Measurements from ENCODE around the gene LRP1B.

LRP1B gene

GRCh38 chr2:141899740-141900139, 231.1 kb downstream of the LRP1B start (continued):
- TF ChIP-seq, protein P1, sequence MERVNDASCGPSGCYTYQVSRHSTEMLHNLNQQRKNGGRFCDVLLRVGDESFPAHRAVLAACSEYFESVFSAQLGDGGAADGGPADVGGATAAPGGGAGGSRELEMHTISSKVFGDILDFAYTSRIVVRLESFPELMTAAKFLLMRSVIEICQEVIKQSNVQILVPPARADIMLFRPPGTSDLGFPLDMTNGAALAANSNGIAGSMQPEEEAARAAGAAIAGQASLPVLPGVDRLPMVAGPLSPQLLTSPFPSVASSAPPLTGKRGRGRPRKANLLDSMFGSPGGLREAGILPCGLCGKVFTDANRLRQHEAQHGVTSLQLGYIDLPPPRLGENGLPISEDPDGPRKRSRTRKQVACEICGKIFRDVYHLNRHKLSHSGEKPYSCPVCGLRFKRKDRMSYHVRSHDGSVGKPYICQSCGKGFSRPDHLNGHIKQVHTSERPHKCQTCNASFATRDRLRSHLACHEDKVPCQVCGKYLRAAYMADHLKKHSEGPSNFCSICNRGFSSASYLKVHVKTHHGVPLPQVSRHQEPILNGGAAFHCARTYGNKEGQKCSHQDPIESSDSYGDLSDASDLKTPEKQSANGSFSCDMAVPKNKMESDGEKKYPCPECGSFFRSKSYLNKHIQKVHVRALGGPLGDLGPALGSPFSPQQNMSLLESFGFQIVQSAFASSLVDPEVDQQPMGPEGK (CRISPR knock-in tag; IDR thresholded peaks at IDR 0.05; ENCODE audit: borderline replicate concordance), result no peak
- TF ChIP-seq RARB (CRISPR knock-in tag; IDR thresholded peaks at IDR 0.05) (no peak), ZFP3 (CRISPR knock-in tag; IDR thresholded peaks at IDR 0.05) (no peak), OSR1 (CRISPR knock-in tag; IDR thresholded peaks at IDR 0.05) (no peak), TCF4 (CRISPR knock-in tag; IDR thresholded peaks at IDR 0.05; ENCODE audit: borderline replicate concordance) (no peak), ESRRG (CRISPR knock-in tag; IDR thresholded peaks at IDR 0.05) (no peak)
- TF ChIP-seq, protein P2, sequence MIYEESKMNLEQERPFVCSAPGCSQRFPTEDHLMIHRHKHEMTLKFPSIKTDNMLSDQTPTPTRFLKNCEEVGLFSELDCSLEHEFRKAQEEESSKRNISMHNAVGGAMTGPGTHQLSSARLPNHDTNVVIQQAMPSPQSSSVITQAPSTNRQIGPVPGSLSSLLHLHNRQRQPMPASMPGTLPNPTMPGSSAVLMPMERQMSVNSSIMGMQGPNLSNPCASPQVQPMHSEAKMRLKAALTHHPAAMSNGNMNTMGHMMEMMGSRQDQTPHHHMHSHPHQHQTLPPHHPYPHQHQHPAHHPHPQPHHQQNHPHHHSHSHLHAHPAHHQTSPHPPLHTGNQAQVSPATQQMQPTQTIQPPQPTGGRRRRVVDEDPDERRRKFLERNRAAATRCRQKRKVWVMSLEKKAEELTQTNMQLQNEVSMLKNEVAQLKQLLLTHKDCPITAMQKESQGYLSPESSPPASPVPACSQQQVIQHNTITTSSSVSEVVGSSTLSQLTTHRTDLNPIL (CRISPR knock-in tag; IDR thresholded peaks at IDR 0.05; ENCODE audit: low read depth), result no peak

DNA sequence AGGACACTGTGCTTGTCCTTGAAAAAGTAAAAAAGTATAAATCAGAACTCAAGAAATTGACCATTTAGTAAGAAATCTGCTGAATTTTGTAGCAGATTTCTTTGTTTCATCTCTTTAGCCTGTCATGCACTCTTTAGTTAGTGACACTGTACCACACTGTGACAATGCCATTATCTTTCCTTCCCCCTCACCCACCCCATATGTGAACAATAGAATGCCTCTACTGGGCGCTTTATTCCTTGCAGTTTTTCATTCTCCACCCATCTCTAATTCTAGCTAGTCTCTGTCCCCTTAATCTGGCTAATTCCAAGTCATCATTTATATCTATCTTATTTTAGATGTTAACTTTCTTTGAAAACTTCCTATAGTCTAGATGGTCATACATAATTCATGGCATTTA, 241.0 kb downstream of the LRP1B start:
- no peak for ATAC-seq
- TF ChIP-seq, protein P3, sequence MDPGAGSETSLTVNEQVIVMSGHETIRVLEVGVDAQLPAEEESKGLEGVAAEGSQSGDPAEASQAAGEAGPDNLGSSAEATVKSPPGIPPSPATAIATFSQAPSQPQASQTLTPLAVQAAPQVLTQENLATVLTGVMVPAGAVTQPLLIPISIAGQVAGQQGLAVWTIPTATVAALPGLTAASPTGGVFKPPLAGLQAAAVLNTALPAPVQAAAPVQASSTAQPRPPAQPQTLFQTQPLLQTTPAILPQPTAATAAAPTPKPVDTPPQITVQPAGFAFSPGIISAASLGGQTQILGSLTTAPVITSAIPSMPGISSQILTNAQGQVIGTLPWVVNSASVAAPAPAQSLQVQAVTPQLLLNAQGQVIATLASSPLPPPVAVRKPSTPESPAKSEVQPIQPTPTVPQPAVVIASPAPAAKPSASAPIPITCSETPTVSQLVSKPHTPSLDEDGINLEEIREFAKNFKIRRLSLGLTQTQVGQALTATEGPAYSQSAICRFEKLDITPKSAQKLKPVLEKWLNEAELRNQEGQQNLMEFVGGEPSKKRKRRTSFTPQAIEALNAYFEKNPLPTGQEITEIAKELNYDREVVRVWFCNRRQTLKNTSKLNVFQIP (CRISPR knock-in tag; IDR thresholded peaks at IDR 0.05; ENCODE audit: borderline replicate concordance, low read depth), result no peak
- TF ChIP-seq ESRRG (CRISPR knock-in tag; IDR thresholded peaks at IDR 0.05) (no peak), RARB (CRISPR knock-in tag; IDR thresholded peaks at IDR 0.05) (no peak), GLIS3 (CRISPR knock-in tag; IDR thresholded peaks at IDR 0.05) (no peak), ZNF8 (CRISPR knock-in tag; IDR thresholded peaks at IDR 0.05) (no peak), ARNTL (CRISPR knock-in tag; IDR thresholded peaks at IDR 0.05; ENCODE audit: borderline replicate concordance, low read depth) (no peak), OSR1 (CRISPR knock-in tag; IDR thresholded peaks at IDR 0.05) (no peak), ISL1 (CRISPR knock-in tag; IDR thresholded peaks at IDR 0.05) (no peak), TOX (CRISPR knock-in tag; IDR thresholded peaks at IDR 0.05; ENCODE audit: borderline replicate concordance) (no peak), SNAI2 (CRISPR knock-in tag; IDR thresholded peaks at IDR 0.05) (no peak), CSDC2 (CRISPR knock-in tag; IDR thresholded peaks at IDR 0.05) (no peak), ZFP30 (CRISPR knock-in tag; IDR thresholded peaks at IDR 0.05) (no peak)
- TF ChIP-seq, protein P4, sequence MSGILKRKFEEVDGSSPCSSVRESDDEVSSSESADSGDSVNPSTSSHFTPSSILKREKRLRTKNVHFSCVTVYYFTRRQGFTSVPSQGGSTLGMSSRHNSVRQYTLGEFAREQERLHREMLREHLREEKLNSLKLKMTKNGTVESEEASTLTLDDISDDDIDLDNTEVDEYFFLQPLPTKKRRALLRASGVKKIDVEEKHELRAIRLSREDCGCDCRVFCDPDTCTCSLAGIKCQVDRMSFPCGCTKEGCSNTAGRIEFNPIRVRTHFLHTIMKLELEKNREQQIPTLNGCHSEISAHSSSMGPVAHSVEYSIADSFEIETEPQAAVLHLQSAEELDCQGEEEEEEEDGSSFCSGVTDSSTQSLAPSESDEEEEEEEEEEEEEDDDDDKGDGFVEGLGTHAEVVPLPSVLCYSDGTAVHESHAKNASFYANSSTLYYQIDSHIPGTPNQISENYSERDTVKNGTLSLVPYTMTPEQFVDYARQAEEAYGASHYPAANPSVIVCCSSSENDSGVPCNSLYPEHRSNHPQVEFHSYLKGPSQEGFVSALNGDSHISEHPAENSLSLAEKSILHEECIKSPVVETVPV (CRISPR knock-in tag; IDR thresholded peaks at IDR 0.05), result no peak

- TF ChIP-seq, protein P1 (CRISPR knock-in tag; IDR thresholded peaks at IDR 0.05; ENCODE audit: borderline replicate concordance), result no peak
- TF ChIP-seq, protein P4 (CRISPR knock-in tag; IDR thresholded peaks at IDR 0.05), result no peak
- ATAC-seq, result no peak
Measured at GRCh38 chr2:141888987-141889555, 241.7 kb downstream of the LRP1B start.

DNA sequence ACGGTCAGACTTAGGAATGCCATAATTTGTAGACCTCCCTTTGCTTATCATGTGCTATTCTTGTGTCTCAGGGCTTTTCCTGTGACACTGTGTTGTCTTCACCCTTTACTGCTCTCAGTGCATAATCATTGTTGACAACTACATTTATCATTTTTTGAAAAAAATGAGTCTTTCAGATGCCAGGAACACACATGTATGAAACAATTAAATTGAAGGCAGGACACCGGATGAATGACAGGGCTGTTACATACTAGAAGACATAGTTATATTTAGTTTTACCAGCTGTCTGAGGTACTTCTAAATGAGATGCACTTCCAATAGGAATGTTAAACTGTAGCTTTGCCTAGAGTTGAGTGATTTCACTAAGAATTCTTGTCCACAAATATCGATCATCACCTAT, 243.5 kb downstream of the LRP1B start:
- no peak for TF ChIP-seq CSDC2 (CRISPR knock-in tag; IDR thresholded peaks at IDR 0.05)
- no peak for TF ChIP-seq RARB (CRISPR knock-in tag; IDR thresholded peaks at IDR 0.05)
- TF ChIP-seq SNAI2 (CRISPR knock-in tag; IDR thresholded peaks at IDR 0.05), result no peak
- no peak for TF ChIP-seq OSR1 (CRISPR knock-in tag; IDR thresholded peaks at IDR 0.05)
- TF ChIP-seq ESRRG (CRISPR knock-in tag; IDR thresholded peaks at IDR 0.05), result no peak
- TF ChIP-seq BACH2 (CRISPR knock-in tag; IDR thresholded peaks at IDR 0.05; ENCODE audit: borderline replicate concordance), result no peak
- TF ChIP-seq ZNF70 (CRISPR knock-in tag; IDR thresholded peaks at IDR 0.05), result no peak
- TF ChIP-seq GLIS3 (CRISPR knock-in tag; IDR thresholded peaks at IDR 0.05), result no peak
- no peak for TF ChIP-seq ZNF565 (CRISPR knock-in tag; conservative IDR thresholded peaks at IDR 0.05; ENCODE audit: low read depth)
- TF ChIP-seq ZC3H10 (CRISPR knock-in tag; IDR thresholded peaks at IDR 0.05), result no peak
- TF ChIP-seq, protein P4 (CRISPR knock-in tag; IDR thresholded peaks at IDR 0.05), result no peak
- no peak for ATAC-seq

All from SK-N-SH treated with all-trans-retinoic acid at 6 μM for 48 hours (cell line).